A549 (cell line): ENCODE results near the gene PLCH2. TPM values are rescaled to one million over a fixed set of nuclear protein-coding genes. Genes with fewer than 3 reads are reported as not detected.

ENCODE experiments used
- ATAC-seq, 2 experiments: fragments of 200-7000 bp in 1 of 2; fragments of >200 bp in 1 of 2; cut with Nextera tagmentation in 1 of 2; cut with Tn5 transposase in 1 of 2; 3 replicates each; pipeline versions ENCODE4 v1.8.0 to v1.9.1; 2018 to 2020; ENCODE audit warnings: mild to moderate bottlenecking in 1 of 2, moderate library complexity in 1 of 2
- CTCF ChIA-PET: fragments of 300-600 bp; sonication (Branson Sonifier 250); formaldehyde crosslinking; extraction: SDS; loops from one replicate; lab custom pipeline; 2021; ENCODE audit warnings: antibody characterized with exemption, inconsistent platforms; lab: Yijun Ruan, JAX
- POLR2A ChIA-PET: fragments of 350-600 bp; formaldehyde crosslinking; extraction: SDS; loops from one replicate; lab custom pipeline; 2021; ENCODE audit warnings: antibody characterized with exemption, inconsistent platforms; lab: Yijun Ruan, JAX
- DNase-seq, 2 experiments: peaks; one replicate each; pipeline versions ENCODE4 v3.0.0 to v3.0.0-alpha.2; 2011 to 2016; ENCODE audit warnings: low read depth in 1 of 2, low spot score in 1 of 2
- FAIRE-seq: peaks from 2 replicates; lab custom pipeline; 2011; peaks lifted over from hg19 to GRCh38; lab: Jason Lieb, UNC
- H3K27ac ChIP-seq, 2 experiments: fragments of >200 bp; sonication (Bioruptor Twin); formaldehyde crosslinking; 3 replicates each; pipeline ENCODE4 v1.5.1; 2016 to 2017
- H3K4me1 ChIP-seq: fragments of >200 bp; sonication (Bioruptor Twin); formaldehyde crosslinking; 3 replicates; pipeline ENCODE4 v1.6.1; 2016
- H3K4me2 ChIP-seq: fragments of >200 bp; sonication (Bioruptor Twin); formaldehyde crosslinking; 3 replicates; pipeline ENCODE4 v1.6.1; 2016
- H3K4me3 ChIP-seq: fragments of >200 bp; sonication (Bioruptor Twin); formaldehyde crosslinking; 3 replicates; pipeline ENCODE4 v1.5.1; 2016
- H3K9me3 ChIP-seq: fragments of >200 bp; sonication (Bioruptor Twin); formaldehyde crosslinking; 3 replicates; pipeline ENCODE4 v1.6.1; 2016
- CHD2 ChIP-seq: fragments of 150-350 bp; IDR thresholded peaks from 2 replicates; pipeline ENCODE4 v1.6.1; 2014; ENCODE audit warnings: low read length; ENCODE audit not compliant: partially characterized antibody
- CHD4 ChIP-seq: fragments of 200-600 bp; sonication (generic); IDR thresholded peaks from 2 replicates; pipeline ENCODE4 v1.6.1; 2016; ENCODE audit warnings: antibody characterized with exemption, mild to moderate bottlenecking, borderline replicate concordance
- CTCF ChIP-seq: fragments of >200 bp; sonication (Bioruptor Twin); formaldehyde crosslinking; IDR thresholded peaks from 3 replicates; pipeline ENCODE4 v1.5.1; 2016
- HDAC2 ChIP-seq: fragments of 200-600 bp; sonication (generic); IDR thresholded peaks from 2 replicates; pipeline ENCODE4 v1.6.1; 2016
- HMGXB4 ChIP-seq: fragments of 250-450 bp; sonication (Bioruptor Pico); IDR thresholded peaks from 2 replicates; pipeline ENCODE4 v1.5.0; 2021; ENCODE audit warnings: mild to moderate bottlenecking, moderate library complexity, borderline replicate concordance
- HOXB5 ChIP-seq: fragments of 250-450 bp; sonication (Bioruptor Pico); IDR thresholded peaks from 2 replicates; pipeline ENCODE4 v1.5.0; 2020; ENCODE audit warnings: mild to moderate bottlenecking, moderate library complexity
- JUN ChIP-seq, 2 experiments: fragments of >200 bp; sonication (Bioruptor Twin); formaldehyde crosslinking; IDR thresholded peaks; 2 replicates in 1 of 2; 3 replicates in 1 of 2; pipeline ENCODE4 v1.6.1; 2016 to 2017
- JUNB ChIP-seq: fragments of >200 bp; sonication (Bioruptor Twin); formaldehyde crosslinking; IDR thresholded peaks from 2 replicates; pipeline ENCODE4 v1.6.1; 2016
- MAZ ChIP-seq: fragments of 150-350 bp; IDR thresholded peaks from 2 replicates; pipeline ENCODE4 v1.6.1; 2014; ENCODE audit warnings: antibody characterized with exemption, low read depth, low read length, borderline replicate concordance
- NFE2L2 ChIP-seq: fragments of 150-350 bp; conservative IDR thresholded peaks from 2 replicates; pipeline ENCODE4 v1.6.1; 2014; ENCODE audit warnings: low read length
- NPAS2 ChIP-seq: fragments of 250-450 bp; sonication (Bioruptor Pico); IDR thresholded peaks from 2 replicates; pipeline ENCODE4 v1.8.0; 2022; ENCODE audit warnings: mild to moderate bottlenecking, moderate library complexity, borderline replicate concordance
- POLR2AphosphoS2 ChIP-seq: conservative IDR thresholded peaks from 2 replicates; pipeline ENCODE4 v1.6.1; 2012; ENCODE audit warnings: low read length, improper control_type of control experiment, inconsistent platforms
- SREBF2 ChIP-seq: fragments of 450-650 bp; IDR thresholded peaks from 2 replicates; pipeline ENCODE4 v1.6.1; 2014; ENCODE audit warnings: mild to moderate bottlenecking, moderate library complexity
- TP53 ChIP-seq: fragments of 250-450 bp; sonication (Bioruptor Pico); IDR thresholded peaks from 2 replicates; pipeline ENCODE4 v1.5.0; 2021; ENCODE audit warnings: mild to moderate bottlenecking, moderate library complexity
- ZC3H11A ChIP-seq: fragments of 450-650 bp; IDR thresholded peaks from 2 replicates; pipeline ENCODE4 v1.6.1; 2014; ENCODE audit warnings: antibody characterized with exemption, mild to moderate bottlenecking
- ZFP36 ChIP-seq: fragments of 450-650 bp; IDR thresholded peaks from 2 replicates; pipeline ENCODE4 v1.6.1; 2014; ENCODE audit warnings: borderline replicate concordance; ENCODE audit not compliant: partially characterized antibody
- ZSCAN20 ChIP-seq: fragments of 250-450 bp; sonication (Bioruptor Pico); IDR thresholded peaks from 2 replicates; pipeline ENCODE4 v1.8.0; 2022; ENCODE audit warnings: mild to moderate bottlenecking, moderate library complexity
- WGBS: methylation state at CpG from one replicate; pipeline ENCODE4 v1.1.6; 2017; ENCODE audit errors: missing lambda C conversion rate; 5-methylcytosine and 5-hydroxymethylcytosine counted together
- polyA plus RNA-seq, 4 experiments: library from polyadenylated mRNA; depleted of rRNA in 3 of 4; stranded (reverse); fragments of >200 nt; fragmentation: RNase III in 1 of 4; extraction: RNeasy Plus Mini Kit Qiagen cat#74134 plus additional on column Dnase treatment in 1 of 4; gene quantifications; 2 replicates in 3 of 4; 3 replicates in 1 of 4; pipeline ENCODE4 v1.2.3, GENCODE V29; 2011 to 2017
- TF ChIP-seq, protein P1 (sequence below): IDR thresholded peaks from 2 replicates; pipeline ENCODE4 v1.6.1; 2012
- TF ChIP-seq, protein P2 (sequence below): fragments of 250-450 bp; sonication (Bioruptor Pico); IDR thresholded peaks from 2 replicates; pipeline ENCODE4 v1.5.0; 2020; ENCODE audit warnings: low read depth, mild to moderate bottlenecking, moderate library complexity
- TF ChIP-seq, protein P3 (sequence below): fragments of 200-600 bp; sonication (generic); IDR thresholded peaks from 2 replicates; pipeline ENCODE4 v1.6.1; 2016; ENCODE audit warnings: antibody characterized with exemption, mild to moderate bottlenecking, moderate library complexity
- TF ChIP-seq, protein P4 (sequence below): IDR thresholded peaks from 2 replicates; pipeline ENCODE4 v1.6.1; 2012
- TF ChIP-seq, protein P5 (sequence below): fragments of >200 bp; sonication (Bioruptor Twin); formaldehyde crosslinking; IDR thresholded peaks from 2 replicates; pipeline ENCODE4 v1.6.1; 2016

PLCH2 gene
- polyA plus RNA-seq, 2 of the 4 experiments (the other 2 are of a cell fraction), result 0.10 to 0.18 TPM

GRCh38 chr1:2427051-2427450 is 49.0 kb upstream of the PLCH2 start:
- no peaks in the 10 kb centered on the region for H3K4me1 ChIP-seq
- CTCF ChIA-PET, result interaction anchor here (1.5 to 1.8 kb wide), 2 partner anchors 62 to 121 kb away, joined by 3 to 4 read pairs; no protein-coding TSS in a partner anchor
- H3K4me2 ChIP-seq, result no peak overlapping the region
- 44% methylated on average over 9 of the region's 18 CpGs for WGBS
- DNase-seq, result no peak
- H3K4me3 ChIP-seq, result no peak overlapping the region
- POLR2A ChIA-PET, result no interaction called here
- ATAC-seq, result no peak
- TF ChIP-seq CTCF (no peak), JUN (IDR thresholded peaks at IDR 0.05) (no peak), NPAS2 (no peak), NFE2L2 (no peak), CHD4 (no peak), HOXB5 (CRISPR knock-in tag) (no peak), HDAC2 (no peak), TP53 (CRISPR knock-in tag) (no peak)
- TF ChIP-seq, protein P1, sequence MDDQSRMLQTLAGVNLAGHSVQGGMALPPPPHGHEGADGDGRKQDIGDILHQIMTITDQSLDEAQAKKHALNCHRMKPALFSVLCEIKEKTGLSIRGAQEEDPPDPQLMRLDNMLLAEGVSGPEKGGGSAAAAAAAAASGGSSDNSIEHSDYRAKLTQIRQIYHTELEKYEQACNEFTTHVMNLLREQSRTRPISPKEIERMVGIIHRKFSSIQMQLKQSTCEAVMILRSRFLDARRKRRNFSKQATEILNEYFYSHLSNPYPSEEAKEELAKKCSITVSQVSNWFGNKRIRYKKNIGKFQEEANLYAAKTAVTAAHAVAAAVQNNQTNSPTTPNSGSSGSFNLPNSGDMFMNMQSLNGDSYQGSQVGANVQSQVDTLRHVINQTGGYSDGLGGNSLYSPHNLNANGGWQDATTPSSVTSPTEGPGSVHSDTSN, result no peak
- TF ChIP-seq, protein P2, sequence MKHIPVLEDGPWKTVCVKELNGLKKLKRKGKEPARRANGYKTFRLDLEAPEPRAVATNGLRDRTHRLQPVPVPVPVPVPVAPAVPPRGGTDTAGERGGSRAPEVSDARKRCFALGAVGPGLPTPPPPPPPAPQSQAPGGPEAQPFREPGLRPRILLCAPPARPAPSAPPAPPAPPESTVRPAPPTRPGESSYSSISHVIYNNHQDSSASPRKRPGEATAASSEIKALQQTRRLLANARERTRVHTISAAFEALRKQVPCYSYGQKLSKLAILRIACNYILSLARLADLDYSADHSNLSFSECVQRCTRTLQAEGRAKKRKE, result no peak
- TF ChIP-seq, protein P3, sequence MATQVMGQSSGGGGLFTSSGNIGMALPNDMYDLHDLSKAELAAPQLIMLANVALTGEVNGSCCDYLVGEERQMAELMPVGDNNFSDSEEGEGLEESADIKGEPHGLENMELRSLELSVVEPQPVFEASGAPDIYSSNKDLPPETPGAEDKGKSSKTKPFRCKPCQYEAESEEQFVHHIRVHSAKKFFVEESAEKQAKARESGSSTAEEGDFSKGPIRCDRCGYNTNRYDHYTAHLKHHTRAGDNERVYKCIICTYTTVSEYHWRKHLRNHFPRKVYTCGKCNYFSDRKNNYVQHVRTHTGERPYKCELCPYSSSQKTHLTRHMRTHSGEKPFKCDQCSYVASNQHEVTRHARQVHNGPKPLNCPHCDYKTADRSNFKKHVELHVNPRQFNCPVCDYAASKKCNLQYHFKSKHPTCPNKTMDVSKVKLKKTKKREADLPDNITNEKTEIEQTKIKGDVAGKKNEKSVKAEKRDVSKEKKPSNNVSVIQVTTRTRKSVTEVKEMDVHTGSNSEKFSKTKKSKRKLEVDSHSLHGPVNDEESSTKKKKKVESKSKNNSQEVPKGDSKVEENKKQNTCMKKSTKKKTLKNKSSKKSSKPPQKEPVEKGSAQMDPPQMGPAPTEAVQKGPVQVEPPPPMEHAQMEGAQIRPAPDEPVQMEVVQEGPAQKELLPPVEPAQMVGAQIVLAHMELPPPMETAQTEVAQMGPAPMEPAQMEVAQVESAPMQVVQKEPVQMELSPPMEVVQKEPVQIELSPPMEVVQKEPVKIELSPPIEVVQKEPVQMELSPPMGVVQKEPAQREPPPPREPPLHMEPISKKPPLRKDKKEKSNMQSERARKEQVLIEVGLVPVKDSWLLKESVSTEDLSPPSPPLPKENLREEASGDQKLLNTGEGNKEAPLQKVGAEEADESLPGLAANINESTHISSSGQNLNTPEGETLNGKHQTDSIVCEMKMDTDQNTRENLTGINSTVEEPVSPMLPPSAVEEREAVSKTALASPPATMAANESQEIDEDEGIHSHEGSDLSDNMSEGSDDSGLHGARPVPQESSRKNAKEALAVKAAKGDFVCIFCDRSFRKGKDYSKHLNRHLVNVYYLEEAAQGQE, result no peak
- H3K27ac ChIP-seq, result no peak overlapping the region
- no peak for FAIRE-seq
- peaks cover 5% of the 10 kb centered on the region; the same call in 2 of the 3 replicates for H3K9me3 ChIP-seq

- ChIA-PET CTCF (interaction anchor here (1.8 kb wide), 1 partner anchor 61 kb away, joined by 3 read pairs; no protein-coding TSS in a partner anchor), POLR2A (no interaction called here)
- DNase-seq (no peak), ATAC-seq (no peak), FAIRE-seq (no peak)
- Histone ChIP-seq H3K27ac (no peak overlapping the region), H3K4me1 (no peaks in the 10 kb centered on the region), H3K9me3 (peaks cover 5% of the 10 kb centered on the region; the same call in 2 of the 3 replicates), H3K4me2 (no peak overlapping the region), H3K4me3 (no peak overlapping the region)
- no CpG with 5 or more reads among the region's 10 CpGs for WGBS
- no peak for TF ChIP-seq ZSCAN20 (CRISPR knock-in tag)
- TF ChIP-seq ZFP36, result no peak
- no peak for TF ChIP-seq HMGXB4 (CRISPR knock-in tag)
- TF ChIP-seq POLR2AphosphoS2, result no peak
- TF ChIP-seq, protein P4, sequence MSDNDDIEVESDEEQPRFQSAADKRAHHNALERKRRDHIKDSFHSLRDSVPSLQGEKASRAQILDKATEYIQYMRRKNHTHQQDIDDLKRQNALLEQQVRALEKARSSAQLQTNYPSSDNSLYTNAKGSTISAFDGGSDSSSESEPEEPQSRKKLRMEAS, result no peak
- TF ChIP-seq CHD2, result no peak
- TF ChIP-seq CTCF, result no peak
- no peak for TF ChIP-seq SREBF2
- TF ChIP-seq ZC3H11A, result no peak
- no peak for TF ChIP-seq MAZ
- TF ChIP-seq, protein P5, sequence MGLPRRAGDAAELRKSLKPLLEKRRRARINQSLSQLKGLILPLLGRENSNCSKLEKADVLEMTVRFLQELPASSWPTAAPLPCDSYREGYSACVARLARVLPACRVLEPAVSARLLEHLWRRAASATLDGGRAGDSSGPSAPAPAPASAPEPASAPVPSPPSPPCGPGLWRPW, result no peak
- no peak for TF ChIP-seq JUN (IDR thresholded peaks at IDR 0.05)
- no peak for TF ChIP-seq JUNB
Observed at GRCh38 chr1:2427976-2428375, 48.1 kb upstream of the PLCH2 start.
